HepG2 (cell line): ENCODE measurements around the gene TMCC2. TPM values are rescaled to one million over a fixed set of nuclear protein-coding genes. Genes with fewer than 3 reads are reported as not detected.

Experiments
- ATRX ChIP-seq: sonication (generic); formaldehyde crosslinking; IDR thresholded peaks from 2 replicates; pipeline ENCODE4 v1.4.0; 2020; ENCODE audit warnings: missing genetic modification reagents, borderline replicate concordance
- GATAD2A ChIP-seq: IDR thresholded peaks from 2 replicates; pipeline ENCODE4 v1.6.1; 2016
- POLR2AphosphoS5 ChIP-seq: IDR thresholded peaks from 2 replicates; pipeline ENCODE4 v1.6.1; 2012; ENCODE audit warnings: low read depth, low read length
- SMARCE1 ChIP-seq: fragments of 450-650 bp; IDR thresholded peaks from 2 replicates; pipeline ENCODE4 v1.6.1; 2017; ENCODE audit warnings: borderline replicate concordance
- SRF ChIP-seq: IDR thresholded peaks from 2 replicates; pipeline ENCODE4 v1.6.1; 2011; ENCODE audit warnings: mild to moderate bottlenecking, low read depth, low read length, moderate library complexity
- SYNCRIP ChIP-seq: fragments of 200-400 bp; formaldehyde crosslinking; IDR thresholded peaks from 2 replicates; pipeline ENCODE4 v1.6.1; 2018; ENCODE audit warnings: mild to moderate bottlenecking, low read depth, low read length; ENCODE audit not compliant: insufficient read depth
- polyA plus RNA-seq, 8 experiments: library from polyadenylated mRNA; depleted of rRNA in 3 of 8; stranded (reverse) in 7 of 8; unstranded in 1 of 8; fragments of >200 nt; fragmentation: Illumina TruSeq in 4 of 8; extraction: Trizol in 4 of 8; gene quantifications; 2 replicates each; pipeline versions ENCODE4 v1.2.1 to v1.2.3, GENCODE V29; 2011 to 2016; ENCODE audit warnings: low read depth in 4 of 8, missing spikeins in 1 of 8, mixed read lengths in 1 of 8; ENCODE audit not compliant: insufficient read depth in 1 of 8
- total RNA-seq, 5 experiments: library from RNA; depleted of rRNA; stranded (reverse); fragments of >200 nt; fragmentation: Illumina TruSeq; extraction: Trizol; gene quantifications; 2 replicates each; pipeline ENCODE4 v1.2.3, GENCODE V29; 2016; ENCODE audit warnings: low read depth in 1 of 5
- TF ChIP-seq, protein P1 (sequence below): sonication (generic); formaldehyde crosslinking; IDR thresholded peaks from 2 replicates; pipeline ENCODE4 v1.4.0; 2020; ENCODE audit warnings: mild to moderate bottlenecking, missing genetic modification reagents
- TF ChIP-seq, protein P2 (sequence below): sonication (generic); formaldehyde crosslinking; IDR thresholded peaks from 2 replicates; pipeline ENCODE4 v1.8.1; 2023; ENCODE audit warnings: missing genetic modification reagents, inconsistent platforms, borderline replicate concordance
- TF ChIP-seq, protein P3 (sequence below): sonication (generic); formaldehyde crosslinking; IDR thresholded peaks from 2 replicates; pipeline ENCODE4 v1.9.0; 2021; ENCODE audit warnings: missing genetic modification reagents, borderline replicate concordance
- TF ChIP-seq, protein P4 (sequence below): sonication (generic); formaldehyde crosslinking; IDR thresholded peaks from 2 replicates; pipeline ENCODE4 v1.8.0; 2022; ENCODE audit warnings: missing genetic modification reagents, mild to moderate bottlenecking, inconsistent platforms, borderline replicate concordance
- TF ChIP-seq, protein P5 (sequence below): sonication (generic); formaldehyde crosslinking; IDR thresholded peaks from 2 replicates; pipeline ENCODE4 v1.4.0; 2020; ENCODE audit warnings: missing genetic modification reagents, borderline replicate concordance

Gene TMCC2
- total and polyA plus RNA-seq, 2 of the 13 experiments (the other 11 are each of a cell fraction or from before 2014, with no cell fraction given), result 0.12 to 0.24 TPM

DNA sequence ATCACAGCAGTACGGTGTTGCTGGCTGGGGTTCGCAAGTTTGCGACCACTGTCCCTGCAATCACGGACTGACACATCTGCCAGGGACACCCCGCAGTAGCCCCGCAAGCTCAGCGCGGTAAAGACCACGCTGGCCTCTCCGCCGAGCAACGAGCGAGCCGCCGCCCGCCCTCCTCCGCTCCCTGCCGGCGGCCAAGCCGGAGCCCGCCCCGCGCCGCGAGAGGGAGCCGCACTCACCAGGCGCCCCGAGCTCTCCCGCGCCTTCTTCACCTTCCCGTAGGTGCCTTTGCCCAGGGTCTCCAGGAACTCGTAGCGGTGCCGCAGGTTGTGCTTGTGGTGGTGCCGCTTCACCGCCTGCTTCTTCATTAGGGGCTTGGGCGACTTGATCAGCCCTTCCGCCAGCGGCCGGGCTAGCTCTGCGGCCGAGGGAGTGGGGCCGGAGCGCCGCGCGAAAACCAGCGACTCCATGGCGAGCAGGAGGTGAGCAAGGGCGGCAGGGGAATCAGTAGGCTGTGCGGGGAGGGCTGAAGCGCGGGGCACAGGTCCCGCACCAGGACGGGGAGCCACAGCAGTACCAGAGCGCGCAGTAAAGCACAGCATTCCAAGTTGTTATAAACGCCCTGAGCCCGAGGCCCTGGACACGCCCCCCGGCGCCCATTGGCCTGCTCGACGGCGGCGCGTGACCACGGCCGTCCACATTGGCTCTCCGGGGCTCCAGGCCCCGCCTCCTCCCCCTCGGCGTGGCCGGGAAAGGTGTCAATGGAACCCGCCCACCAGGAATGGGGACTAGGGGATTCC lies 93.6 kb downstream of the TMCC2 start, which contains the start of gene NUAK2 (continued):
- TF ChIP-seq, protein P1, sequence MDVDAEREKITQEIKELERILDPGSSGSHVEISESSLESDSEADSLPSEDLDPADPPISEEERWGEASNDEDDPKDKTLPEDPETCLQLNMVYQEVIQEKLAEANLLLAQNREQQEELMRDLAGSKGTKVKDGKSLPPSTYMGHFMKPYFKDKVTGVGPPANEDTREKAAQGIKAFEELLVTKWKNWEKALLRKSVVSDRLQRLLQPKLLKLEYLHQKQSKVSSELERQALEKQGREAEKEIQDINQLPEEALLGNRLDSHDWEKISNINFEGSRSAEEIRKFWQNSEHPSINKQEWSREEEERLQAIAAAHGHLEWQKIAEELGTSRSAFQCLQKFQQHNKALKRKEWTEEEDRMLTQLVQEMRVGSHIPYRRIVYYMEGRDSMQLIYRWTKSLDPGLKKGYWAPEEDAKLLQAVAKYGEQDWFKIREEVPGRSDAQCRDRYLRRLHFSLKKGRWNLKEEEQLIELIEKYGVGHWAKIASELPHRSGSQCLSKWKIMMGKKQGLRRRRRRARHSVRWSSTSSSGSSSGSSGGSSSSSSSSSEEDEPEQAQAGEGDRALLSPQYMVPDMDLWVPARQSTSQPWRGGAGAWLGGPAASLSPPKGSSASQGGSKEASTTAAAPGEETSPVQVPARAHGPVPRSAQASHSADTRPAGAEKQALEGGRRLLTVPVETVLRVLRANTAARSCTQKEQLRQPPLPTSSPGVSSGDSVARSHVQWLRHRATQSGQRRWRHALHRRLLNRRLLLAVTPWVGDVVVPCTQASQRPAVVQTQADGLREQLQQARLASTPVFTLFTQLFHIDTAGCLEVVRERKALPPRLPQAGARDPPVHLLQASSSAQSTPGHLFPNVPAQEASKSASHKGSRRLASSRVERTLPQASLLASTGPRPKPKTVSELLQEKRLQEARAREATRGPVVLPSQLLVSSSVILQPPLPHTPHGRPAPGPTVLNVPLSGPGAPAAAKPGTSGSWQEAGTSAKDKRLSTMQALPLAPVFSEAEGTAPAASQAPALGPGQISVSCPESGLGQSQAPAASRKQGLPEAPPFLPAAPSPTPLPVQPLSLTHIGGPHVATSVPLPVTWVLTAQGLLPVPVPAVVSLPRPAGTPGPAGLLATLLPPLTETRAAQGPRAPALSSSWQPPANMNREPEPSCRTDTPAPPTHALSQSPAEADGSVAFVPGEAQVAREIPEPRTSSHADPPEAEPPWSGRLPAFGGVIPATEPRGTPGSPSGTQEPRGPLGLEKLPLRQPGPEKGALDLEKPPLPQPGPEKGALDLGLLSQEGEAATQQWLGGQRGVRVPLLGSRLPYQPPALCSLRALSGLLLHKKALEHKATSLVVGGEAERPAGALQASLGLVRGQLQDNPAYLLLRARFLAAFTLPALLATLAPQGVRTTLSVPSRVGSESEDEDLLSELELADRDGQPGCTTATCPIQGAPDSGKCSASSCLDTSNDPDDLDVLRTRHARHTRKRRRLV (CRISPR knock-in tag), result peak; percentile 53; the same call in 1 of the 2 replicates
- TF ChIP-seq ATRX (CRISPR knock-in tag) (no peak), SRF (peak; percentile 28; the same call in 1 of the 2 replicates), POLR2AphosphoS5 (peak; percentile 56), SYNCRIP (no peak), GATAD2A (CRISPR knock-in tag) (no peak), SMARCE1 (no peak)
- TF ChIP-seq, protein P2, sequence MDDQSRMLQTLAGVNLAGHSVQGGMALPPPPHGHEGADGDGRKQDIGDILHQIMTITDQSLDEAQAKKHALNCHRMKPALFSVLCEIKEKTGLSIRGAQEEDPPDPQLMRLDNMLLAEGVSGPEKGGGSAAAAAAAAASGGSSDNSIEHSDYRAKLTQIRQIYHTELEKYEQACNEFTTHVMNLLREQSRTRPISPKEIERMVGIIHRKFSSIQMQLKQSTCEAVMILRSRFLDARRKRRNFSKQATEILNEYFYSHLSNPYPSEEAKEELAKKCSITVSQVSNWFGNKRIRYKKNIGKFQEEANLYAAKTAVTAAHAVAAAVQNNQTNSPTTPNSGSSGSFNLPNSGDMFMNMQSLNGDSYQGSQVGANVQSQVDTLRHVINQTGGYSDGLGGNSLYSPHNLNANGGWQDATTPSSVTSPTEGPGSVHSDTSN (CRISPR knock-in tag), result no peak
- TF ChIP-seq, protein P3, sequence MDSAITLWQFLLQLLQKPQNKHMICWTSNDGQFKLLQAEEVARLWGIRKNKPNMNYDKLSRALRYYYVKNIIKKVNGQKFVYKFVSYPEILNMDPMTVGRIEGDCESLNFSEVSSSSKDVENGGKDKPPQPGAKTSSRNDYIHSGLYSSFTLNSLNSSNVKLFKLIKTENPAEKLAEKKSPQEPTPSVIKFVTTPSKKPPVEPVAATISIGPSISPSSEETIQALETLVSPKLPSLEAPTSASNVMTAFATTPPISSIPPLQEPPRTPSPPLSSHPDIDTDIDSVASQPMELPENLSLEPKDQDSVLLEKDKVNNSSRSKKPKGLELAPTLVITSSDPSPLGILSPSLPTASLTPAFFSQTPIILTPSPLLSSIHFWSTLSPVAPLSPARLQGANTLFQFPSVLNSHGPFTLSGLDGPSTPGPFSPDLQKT, result no peak
- TF ChIP-seq, protein P4, sequence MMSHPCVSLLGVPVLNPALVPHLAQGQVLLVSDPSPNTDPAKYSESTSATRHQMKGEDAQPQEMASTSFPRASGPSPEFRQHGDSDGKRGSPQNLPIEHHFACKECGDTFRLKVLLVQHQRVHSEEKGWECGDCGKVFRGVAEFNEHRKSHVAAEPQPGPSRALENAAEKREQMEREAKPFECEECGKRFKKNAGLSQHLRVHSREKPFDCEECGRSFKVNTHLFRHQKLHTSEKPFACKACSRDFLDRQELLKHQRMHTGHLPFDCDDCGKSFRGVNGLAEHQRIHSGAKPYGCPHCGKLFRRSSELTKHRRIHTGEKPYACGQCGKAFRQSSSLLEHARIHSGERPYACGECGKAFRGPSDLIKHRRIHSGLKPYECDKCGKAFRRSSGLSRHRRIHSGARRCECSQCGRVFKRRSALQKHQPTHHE, result peak; percentile 73; the same call in 1 of the 2 replicates
- TF ChIP-seq, protein P5, sequence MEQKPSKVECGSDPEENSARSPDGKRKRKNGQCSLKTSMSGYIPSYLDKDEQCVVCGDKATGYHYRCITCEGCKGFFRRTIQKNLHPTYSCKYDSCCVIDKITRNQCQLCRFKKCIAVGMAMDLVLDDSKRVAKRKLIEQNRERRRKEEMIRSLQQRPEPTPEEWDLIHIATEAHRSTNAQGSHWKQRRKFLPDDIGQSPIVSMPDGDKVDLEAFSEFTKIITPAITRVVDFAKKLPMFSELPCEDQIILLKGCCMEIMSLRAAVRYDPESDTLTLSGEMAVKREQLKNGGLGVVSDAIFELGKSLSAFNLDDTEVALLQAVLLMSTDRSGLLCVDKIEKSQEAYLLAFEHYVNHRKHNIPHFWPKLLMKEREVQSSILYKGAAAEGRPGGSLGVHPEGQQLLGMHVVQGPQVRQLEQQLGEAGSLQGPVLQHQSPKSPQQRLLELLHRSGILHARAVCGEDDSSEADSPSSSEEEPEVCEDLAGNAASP, result no peak
